Mucosa of stomach (tissue), 1 donor: ENCODE data around the gene FAXC.

Source experiments
- H3K27me3 ChIP-seq: one replicate; pipeline ENCODE4 v1.7.0; 2013; ENCODE audit warnings: mild to moderate bottlenecking, low read length; ENCODE audit not compliant: control insufficient read depth, insufficient read depth
- H3K36me3 ChIP-seq: one replicate; pipeline ENCODE4 v1.7.0; 2013; ENCODE audit warnings: low read length; ENCODE audit not compliant: control insufficient read depth, insufficient read depth
- H3K4me1 ChIP-seq: one replicate; pipeline ENCODE4 v1.7.0; 2013; ENCODE audit warnings: mild to moderate bottlenecking, low read length; ENCODE audit not compliant: control insufficient read depth, insufficient read depth
- H3K4me3 ChIP-seq: one replicate; pipeline ENCODE4 v1.7.0; 2013; ENCODE audit warnings: low read length
- H3K9ac ChIP-seq: one replicate; pipeline ENCODE4 v1.7.0; 2013; ENCODE audit warnings: mild to moderate bottlenecking, low read length, moderate library complexity
- H3K9me3 ChIP-seq: one replicate; pipeline ENCODE4 v1.7.0; 2013; ENCODE audit warnings: mild to moderate bottlenecking, low read length, moderate library complexity; ENCODE audit not compliant: control insufficient read depth
- donor health status: Pancreatic carcinoma.

FAXC gene

DNA sequence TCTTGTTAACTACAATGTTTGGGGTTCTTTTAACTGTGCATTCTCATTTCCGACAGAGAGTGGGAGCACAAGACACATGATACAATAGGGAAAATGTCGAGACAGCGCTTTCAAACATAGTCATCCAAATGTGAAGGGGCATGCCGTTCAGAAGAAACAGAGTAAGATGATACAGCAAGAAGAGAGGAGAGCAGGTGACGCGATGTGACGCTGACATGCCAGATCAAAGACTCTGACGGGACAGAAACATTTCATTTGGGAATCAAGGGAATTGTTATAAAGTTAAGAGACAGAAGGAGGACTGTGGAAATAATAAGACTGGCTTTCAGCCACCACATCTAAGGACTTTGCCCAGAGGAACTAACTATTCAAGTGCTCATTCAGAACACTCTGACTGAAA, 117.4 kb downstream of the FAXC start:
- H3K4me3 ChIP-seq = no peak overlapping the region
- no peaks in the 10 kb centered on the region for H3K4me1 ChIP-seq
- no peaks in the 10 kb centered on the region for H3K9me3 ChIP-seq
- H3K36me3 ChIP-seq = no peaks in the 10 kb centered on the region
- peaks cover 5% of the 10 kb centered on the region for H3K27me3 ChIP-seq
- H3K9ac ChIP-seq = no peak overlapping the region

GRCh38 chr6:99225172-99225571, 124.3 kb downstream of the FAXC start:
- Histone ChIP-seq H3K36me3 (no peaks in the 10 kb centered on the region), H3K27me3 (no peaks in the 10 kb centered on the region), H3K9ac (no peak overlapping the region), H3K9me3 (no peaks in the 10 kb centered on the region), H3K4me3 (no peak overlapping the region), H3K4me1 (no peaks in the 10 kb centered on the region)
